Adrenal gland (tissue), 12 donors: ENCODE measurements around the gene ADH1C. TPM values are rescaled to one million over a fixed set of nuclear protein-coding genes. Genes with fewer than 3 reads are reported as not detected.

ENCODE experiments used
- DNase-seq, 7 donors: peaks; one replicate each; pipeline ENCODE4 v3.0.0-alpha.2; 2019 to 2020
- H3K27ac ChIP-seq, 5 donors: fragments of 200-600 bp; sonication (generic) in 4 of 5; 1 replicate in 3 of 5; 2 replicates in 2 of 5; pipeline versions ENCODE4 v1.5.1 to v1.8.0; 2016 to 2020; ENCODE audit warnings: mild to moderate bottlenecking in 1 of 5
- H3K27me3 ChIP-seq: fragments of 200-600 bp; 2 replicates; pipeline ENCODE4 v1.8.0; 2021
- H3K36me3 ChIP-seq, 2 donors: fragments of 200-600 bp; replicated peaks in 1 of 2; 1 replicate in 1 of 2; 2 replicates in 1 of 2; pipeline versions ENCODE4 v1.5.1 to v1.8.0; 2018 to 2022
- H3K4me1 ChIP-seq, 2 donors: fragments of 200-600 bp; replicated peaks in 1 of 2; 1 replicate in 1 of 2; 2 replicates in 1 of 2; pipeline versions ENCODE4 v1.5.1 to v1.8.0; 2018 to 2021
- H3K4me3 ChIP-seq, 4 donors: fragments of 200-600 bp; sonication (generic) in 3 of 4; one replicate each; pipeline ENCODE4 v1.5.1; 2016 to 2018
- H3K9me3 ChIP-seq, 3 donors: fragments of 200-600 bp; sonication (generic) in 1 of 3; replicated peaks in 1 of 3; 1 replicate in 2 of 3; 2 replicates in 1 of 3; pipeline versions ENCODE4 v1.5.1 to v1.8.0; 2016 to 2021
- CTCF ChIP-seq, 6 experiments: fragments of 450-650 bp in 4 of 6; fragments of 200-600 bp in 2 of 6; sonication (generic) in 1 of 6; IDR thresholded peaks; 1 replicate in 5 of 6; 2 replicates in 1 of 6; pipeline versions ENCODE4 v1.5.1 to v1.8.0; 2016 to 2021; ENCODE audit warnings: antibody characterized with exemption in 6 of 6, mild to moderate bottlenecking in 2 of 6, moderate library complexity in 1 of 6
- POLR2A ChIP-seq, 2 donors: fragments of 450-650 bp; IDR thresholded peaks; one replicate each; pipeline ENCODE4 v1.6.1; 2017; ENCODE audit warnings: antibody characterized with exemption in 2 of 2, mild to moderate bottlenecking in 2 of 2, moderate library complexity in 1 of 2
- WGBS, 4 donors: extraction: QIAGEN DNeasy Blood & Tissue Kit in 2 of 4; methylation state at CpG; one replicate each; pipeline versions ENCODE4 v1.1.5 to v1.1.7; 2013 to 2017; 5-methylcytosine and 5-hydroxymethylcytosine counted together
- intact Hi-C, 2 donors: fragments of 100-400 bp; cut with DNase I; formaldehyde crosslinking; loops; one replicate each; pipeline versions ENCODE4 v1.14.1 to v1.15.0; 2022 to 2023
- polyA plus RNA-seq, 3 donors: library from polyadenylated mRNA; stranded (reverse); fragments of 200-250 nt in 2 of 3; fragments of 350-450 nt in 1 of 3; fragmentation: Illumina TruSeq in 1 of 3; extraction: RNeasy Lipid Tissue Mini Kit (QIAGEN cat#74804) in 1 of 3; gene quantifications; one replicate each; pipeline ENCODE4 v1.2.3, GENCODE V29; 2013 to 2014
- total RNA-seq, 9 donors: library from RNA; depleted of rRNA in 4 of 9; stranded (reverse); fragments of >200 nt in 4 of 9; fragments of 120-200 nt in 1 of 9; fragmentation: NEBNext Ultra II Directional in 1 of 9; extraction: Animal tissue kit (Norgen Biotek cat#: 25700) in 1 of 9; gene quantifications; one replicate each; pipeline versions ENCODE4 v1.1.0 to v1.2.4, GENCODE V29; 2013 to 2023
- donor health status: healthy with polysubstance abuse.
- donor health status: Bipolar disorder and iron deficiency.
- donor health status: DM: yes; HTN: yes; CAD: no.
- donor health status: DM: no; HTN: no; CAD: no.
- donor health status: DM: no; HTN: no; CAD: no.
- donor health status: DM: yes; HTN: yes; CAD: no.

ADH1C gene
- total and polyA plus RNA-seq, 12 donors: 0.32 to 3.6 (median 1.3) TPM

GRCh38 chr4:99366491-99366890 lies 13.9 kb upstream of the ADH1C start:
- H3K27ac ChIP-seq: no peak overlapping the region
- no peaks in the 10 kb centered on the region for H3K27me3 ChIP-seq
- no peak for TF ChIP-seq POLR2A (IDR thresholded peaks at IDR 0.05)
- no peak for TF ChIP-seq CTCF (IDR thresholded peaks at IDR 0.05)
- 66 to 86% (median 72%) methylated on average over 1 of the region's 1 CpG for WGBS, 4 donors
- H3K36me3 ChIP-seq: no peaks in the 10 kb centered on the region
- H3K4me1 ChIP-seq: no peaks in the 10 kb centered on the region
- no peaks in the 10 kb centered on the region for H3K9me3 ChIP-seq
- no peak for DNase-seq
- no peak overlapping the region for H3K4me3 ChIP-seq
- intact Hi-C loops: no loop called here

- H3K36me3 ChIP-seq: no peaks in the 10 kb centered on the region
- no peaks in the 10 kb centered on the region for H3K27me3 ChIP-seq
- no peak overlapping the region for H3K27ac ChIP-seq
- H3K4me1 ChIP-seq: no peaks in the 10 kb centered on the region
- H3K4me3 ChIP-seq: no peak overlapping the region
- no peak for TF ChIP-seq POLR2A (IDR thresholded peaks at IDR 0.05)
- no peak for TF ChIP-seq CTCF (IDR thresholded peaks at IDR 0.05)
- H3K9me3 ChIP-seq: no peaks in the 10 kb centered on the region
- intact Hi-C loops: no loop called here
- no peak for DNase-seq
Observed at GRCh38 chr4:99362768-99363167, 10.2 kb upstream of the ADH1C start.

- Histone ChIP-seq H3K4me1 (no peaks in the 10 kb centered on the region), H3K9me3 (no peaks in the 10 kb centered on the region), H3K4me3 (no peak overlapping the region), H3K27me3 (no peaks in the 10 kb centered on the region), H3K27ac (peak overlapping the region in 1 of 5 donors; percentile 25), H3K36me3 (no peaks in the 10 kb centered on the region)
- no peak for DNase-seq
- intact Hi-C loops: no loop called here
- no peak for TF ChIP-seq POLR2A (IDR thresholded peaks at IDR 0.05)
- no peak for TF ChIP-seq CTCF (IDR thresholded peaks at IDR 0.05)
Observed at GRCh38 chr4:99361899-99362275, 9.3 kb upstream of the ADH1C start.

GRCh38 chr4:99361268-99361898 lies 8.8 kb upstream of the ADH1C start:
- Histone ChIP-seq H3K9me3 (no peaks in the 10 kb centered on the region), H3K36me3 (no peaks in the 10 kb centered on the region), H3K27ac (no peak overlapping the region), H3K27me3 (no peaks in the 10 kb centered on the region), H3K4me3 (no peak overlapping the region), H3K4me1 (no peaks in the 10 kb centered on the region)
- no peak for DNase-seq
- intact Hi-C loops: no loop called here
- TF ChIP-seq CTCF (IDR thresholded peaks at IDR 0.05) (no peak), POLR2A (IDR thresholded peaks at IDR 0.05) (no peak)
